ENCODE results near the gene CSRP1.
"Not testable (repeated sequence)": the region's sequence is repeated elsewhere in the genome, so short reads cannot be mapped to it uniquely, and the experiment has no call there.

Gene CSRP1

GRCh38 chr1:201537891-201538611 lies 31.1 kb upstream of the CSRP1 start:
- DNase-seq = no peak

GRCh38 chr1:201537467-201537866 lies 30.5 kb upstream of the CSRP1 start:
- no peak for DNase-seq

- DNase-seq = no peak
Measured at GRCh38 chr1:201537028-201537427, 30.1 kb upstream of the CSRP1 start.

GRCh38 chr1:201536558-201536957 lies 29.6 kb upstream of the CSRP1 start:
- DNase-seq = no peak

GRCh38 chr1:201535919-201536245 lies 29.0 kb upstream of the CSRP1 start:
- no peak for DNase-seq

GRCh38 chr1:201535046-201535918 lies 28.4 kb upstream of the CSRP1 start:
- DNase-seq = no peak

GRCh38 chr1:201533836-201534235 lies 26.9 kb upstream of the CSRP1 start:
- no peak for DNase-seq

- no peak for DNase-seq
Measured at GRCh38 chr1:201531551-201532425, 24.9 kb upstream of the CSRP1 start.

- no peak for DNase-seq
Measured at GRCh38 chr1:201530741-201531531, 24.0 kb upstream of the CSRP1 start.

GRCh38 chr1:201528631-201529252 lies 21.8 kb upstream of the CSRP1 start:
- no peak for DNase-seq

- DNase-seq = no peak
Measured at GRCh38 chr1:201527879-201528278, 21.0 kb upstream of the CSRP1 start.

GRCh38 chr1:201525193-201525778 lies 18.4 kb upstream of the CSRP1 start:
- no peak for DNase-seq

GRCh38 chr1:201520046-201520575 lies 13.2 kb upstream of the CSRP1 start:
- not testable (repeated sequence) for DNase-seq

GRCh38 chr1:201518071-201518470 lies 11.1 kb upstream of the CSRP1 start:
- DNase-seq = no peak

GRCh38 chr1:201517631-201518030 lies 10.7 kb upstream of the CSRP1 start:
- no peak for DNase-seq

GRCh38 chr1:201516511-201517127 lies 9.7 kb upstream of the CSRP1 start:
- DNase-seq = no peak

- no peak for DNase-seq
Measured at GRCh38 chr1:201515895-201516294, 9.0 kb upstream of the CSRP1 start.

GRCh38 chr1:201515062-201515750 lies 8.3 kb upstream of the CSRP1 start:
- no peak for DNase-seq

GRCh38 chr1:201514466-201514865 lies 7.5 kb upstream of the CSRP1 start:
- DNase-seq = no peak

All from CD4-positive, alpha-beta T cell treated with Interleukin-17A for 1 hour (primary cell).